Erythroblast (primary cell): Measurements from ENCODE around the gene TGFBR2.

Experiments used
- GATA1 ChIP-seq: IDR thresholded peaks from 2 replicates; pipeline ENCODE4 v1.6.1; 2011; ENCODE audit warnings: low read depth, mild to moderate bottlenecking, control low read depth, low read length, moderate library complexity
- POLR2A ChIP-seq: IDR thresholded peaks from 2 replicates; pipeline ENCODE4 v1.6.1; 2011; ENCODE audit warnings: mild to moderate bottlenecking, low read length

DNA sequence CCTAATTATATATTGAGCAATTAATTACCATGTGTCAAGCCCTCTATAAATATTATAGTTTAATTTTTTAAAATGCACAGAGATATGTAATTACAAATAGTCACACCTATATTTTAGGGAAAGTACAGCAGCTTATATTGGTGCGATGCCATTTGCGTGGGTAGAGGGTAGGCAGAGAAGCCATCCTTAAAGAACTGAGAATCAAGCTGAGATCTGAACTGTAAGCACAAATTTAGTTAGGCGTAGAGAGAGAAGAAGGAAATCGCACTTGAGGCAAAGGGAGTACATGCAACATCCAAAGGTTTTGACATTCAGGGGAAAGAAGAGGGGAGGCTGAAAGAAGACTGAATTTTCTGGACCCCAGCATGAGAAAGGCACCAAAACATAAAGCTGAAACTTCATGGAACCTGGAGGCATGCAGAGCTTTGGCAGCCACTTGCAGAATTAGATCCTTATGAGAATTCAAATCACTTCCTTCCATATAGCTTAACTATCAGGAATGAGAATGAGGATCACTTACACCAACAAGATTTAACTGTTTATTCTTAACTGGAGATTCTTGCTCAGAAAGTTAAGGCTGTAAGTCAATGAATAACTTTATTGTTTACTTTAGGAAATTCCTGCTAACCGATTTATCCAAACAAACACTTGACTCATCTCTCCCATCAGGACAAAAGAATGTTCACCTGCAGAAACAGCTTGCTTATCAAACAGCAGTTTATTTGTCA lies 114.3 kb downstream of the TGFBR2 start:
- TF ChIP-seq POLR2A = no peak
- TF ChIP-seq GATA1 = no peak
